Keratinocyte (primary cell): ENCODE results near the gene GAL.

ENCODE experiments used
- CTCF ChIP-seq, 3 experiments: IDR thresholded peaks in 1 of 3; conservative IDR thresholded peaks in 1 of 3; optimal IDR thresholded peaks in 1 of 3; 2 replicates in 2 of 3; 3 replicates in 1 of 3; pipeline versions ENCODE3 to v1.5.1; 2011; ENCODE audit warnings: low read length in 3 of 3, mild to moderate bottlenecking in 3 of 3, moderate library complexity in 2 of 3, control low read depth in 1 of 3, inconsistent platforms in 1 of 3; ENCODE audit not compliant: insufficient read depth in 2 of 3; ENCODE audit errors: extremely low read depth in 1 of 3
- EZH2 ChIP-seq: IDR thresholded peaks from one replicate; pipeline ENCODE4 v1.6.1; 2012; ENCODE audit warnings: inconsistent platforms, mild to moderate bottlenecking, low read length, moderate library complexity

- TF ChIP-seq CTCF (optimal IDR thresholded peaks at IDR 0.05 in 1 of 3, IDR thresholded peaks at IDR 0.05 in 1 of 3, conservative IDR thresholded peaks at IDR 0.05 in 1 of 3; ENCODE audit: extremely low read depth in 1 of 3, insufficient read depth in 2 of 3, low read length in 3 of 3) (no peak), EZH2 (no peak)
These were observed 22.4 kb upstream of the GAL start for GRCh38 chr11:68661697-68662603.
